OCI-LY3 (cell line): ENCODE data around the gene CHMP4B.

Source experiments
- H2AFZ ChIP-seq: fragments of 200-600, 300-600 bp; shearing (Covaris generic); 2 replicates; pipeline ENCODE4 v1.6.0; 2014; ENCODE audit warnings: antibody characterized with exemption, low read depth, low read length
- H3K27ac ChIP-seq: fragments of 200-600, 300-600 bp; sonication (generic); 2 replicates; pipeline ENCODE4 v1.5.1; 2014; ENCODE audit warnings: mild to moderate bottlenecking, low read length, moderate library complexity, mixed read lengths
- H3K27me3 ChIP-seq: fragments of 200-600, 300-600 bp; sonication (generic); 2 replicates; pipeline ENCODE4 v1.6.1; 2014; ENCODE audit warnings: low read depth, low read length, mixed read lengths
- H3K36me3 ChIP-seq: fragments of 200-600, 300-600 bp; sonication (generic); replicated peaks from 2 replicates; pipeline ENCODE3; 2014; ENCODE audit warnings: low read depth, low read length, mixed read lengths
- H3K4me1 ChIP-seq: fragments of 300-600, 200-600 bp; sonication (generic); 2 replicates; pipeline ENCODE4 v1.6.1; 2014; ENCODE audit warnings: low read length, mixed read lengths
- H3K4me2 ChIP-seq: fragments of 200-600, 300-600 bp; sonication (generic); 2 replicates; pipeline ENCODE4 v1.6.1; 2014; ENCODE audit warnings: low read length, mixed read lengths
- H3K4me3 ChIP-seq: fragments of 300-600, 200-600 bp; sonication (generic); 2 replicates; pipeline ENCODE4 v1.5.1; 2014; ENCODE audit warnings: antibody characterized with exemption, mild to moderate bottlenecking, low read length, moderate library complexity
- H3K79me2 ChIP-seq: fragments of 300-600, 200-600 bp; shearing (Covaris generic); 2 replicates; pipeline ENCODE4 v1.6.1; 2014; ENCODE audit warnings: mild to moderate bottlenecking, low read length, mixed read lengths
- H3K9ac ChIP-seq: fragments of 300-600, 200-600 bp; shearing (Covaris generic); 2 replicates; pipeline ENCODE4 v1.6.0; 2014; ENCODE audit warnings: mild to moderate bottlenecking, low read length, moderate library complexity
- H3K9me3 ChIP-seq: fragments of 200-600, 300-600 bp; shearing (Covaris generic); 2 replicates; pipeline ENCODE4 v1.6.1; 2014; ENCODE audit warnings: low read length, mixed read lengths; ENCODE audit not compliant: insufficient read depth
- H4K20me1 ChIP-seq: fragments of 200-600, 300-600 bp; sonication (generic); 2 replicates; pipeline ENCODE4 v1.6.1; 2016; ENCODE audit warnings: low read length, mixed read lengths; ENCODE audit not compliant: insufficient read depth
- EZH2phosphoT487 ChIP-seq: fragments of 200-600 bp; shearing (Covaris generic); IDR thresholded peaks from 2 replicates; pipeline ENCODE4 v1.6.1; 2018; ENCODE audit warnings: antibody characterized with exemption, mixed run types, low read depth
- TF ChIP-seq, protein P1 (sequence below): fragments of 200-600, 300-600 bp; sonication (generic); IDR thresholded peaks from 2 replicates; pipeline ENCODE4 v1.5.1; 2014; ENCODE audit warnings: antibody characterized with exemption, low read length, low read depth

Gene CHMP4B

DNA sequence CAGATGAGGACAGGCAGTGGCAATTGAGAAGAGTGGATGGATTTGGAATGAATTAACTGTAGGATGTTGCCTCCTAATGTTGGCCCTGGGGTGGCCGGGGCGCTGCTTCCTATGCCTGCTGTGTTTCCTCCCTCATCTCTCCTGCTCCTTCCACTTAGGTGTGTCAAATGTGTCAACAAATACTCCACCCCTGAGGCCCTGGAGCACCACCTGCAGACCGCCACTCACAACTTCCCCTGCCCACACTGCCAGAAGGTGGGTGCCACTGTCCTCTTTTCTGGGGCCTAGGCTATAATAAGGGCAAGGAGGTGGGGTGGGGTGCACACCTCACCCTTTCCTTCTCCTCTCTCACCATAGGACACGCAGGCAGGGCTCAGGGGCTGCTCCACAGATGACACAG lies 30.0 kb upstream of the CHMP4B start:
- Histone ChIP-seq H3K4me3 (no peak overlapping the region), H3K4me2 (no peak overlapping the region), H3K4me1 (peaks cover 37% of the 10 kb centered on the region), H2AFZ (no peak overlapping the region), H3K27ac (no peak overlapping the region), H3K9ac (no peak overlapping the region), H3K9me3 (no peaks in the 10 kb centered on the region; the same call in 1 of the 2 replicates), H3K36me3 (peaks cover 3% of the 10 kb centered on the region), H4K20me1 (no peaks in the 10 kb centered on the region), H3K79me2 (no peaks in the 10 kb centered on the region), H3K27me3 (no peaks in the 10 kb centered on the region)
- TF ChIP-seq, protein P1, sequence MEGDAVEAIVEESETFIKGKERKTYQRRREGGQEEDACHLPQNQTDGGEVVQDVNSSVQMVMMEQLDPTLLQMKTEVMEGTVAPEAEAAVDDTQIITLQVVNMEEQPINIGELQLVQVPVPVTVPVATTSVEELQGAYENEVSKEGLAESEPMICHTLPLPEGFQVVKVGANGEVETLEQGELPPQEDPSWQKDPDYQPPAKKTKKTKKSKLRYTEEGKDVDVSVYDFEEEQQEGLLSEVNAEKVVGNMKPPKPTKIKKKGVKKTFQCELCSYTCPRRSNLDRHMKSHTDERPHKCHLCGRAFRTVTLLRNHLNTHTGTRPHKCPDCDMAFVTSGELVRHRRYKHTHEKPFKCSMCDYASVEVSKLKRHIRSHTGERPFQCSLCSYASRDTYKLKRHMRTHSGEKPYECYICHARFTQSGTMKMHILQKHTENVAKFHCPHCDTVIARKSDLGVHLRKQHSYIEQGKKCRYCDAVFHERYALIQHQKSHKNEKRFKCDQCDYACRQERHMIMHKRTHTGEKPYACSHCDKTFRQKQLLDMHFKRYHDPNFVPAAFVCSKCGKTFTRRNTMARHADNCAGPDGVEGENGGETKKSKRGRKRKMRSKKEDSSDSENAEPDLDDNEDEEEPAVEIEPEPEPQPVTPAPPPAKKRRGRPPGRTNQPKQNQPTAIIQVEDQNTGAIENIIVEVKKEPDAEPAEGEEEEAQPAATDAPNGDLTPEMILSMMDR: no peak
- TF ChIP-seq EZH2phosphoT487: no peak

DNA sequence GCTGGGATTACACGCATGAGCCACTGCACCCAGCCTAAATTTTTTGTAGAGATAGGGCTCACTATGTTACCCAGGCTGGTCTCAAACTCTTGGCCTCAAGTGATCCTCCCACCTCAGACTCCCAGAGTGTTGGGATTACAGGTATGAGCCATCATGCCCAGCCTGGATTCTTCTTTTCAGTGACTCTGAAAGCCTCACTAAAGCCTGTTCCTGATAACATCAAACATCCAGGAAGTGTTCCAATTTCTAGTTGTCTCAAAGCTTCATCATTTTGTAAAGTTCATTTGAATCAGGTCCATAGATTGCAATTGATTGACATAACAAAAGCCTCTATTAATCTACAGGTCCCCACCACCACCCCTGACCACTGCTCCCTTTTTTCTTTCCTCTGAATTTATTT lies 29.2 kb upstream of the CHMP4B start:
- H3K36me3 ChIP-seq: peaks cover 3% of the 10 kb centered on the region
- no peak overlapping the region for H2AFZ ChIP-seq
- H3K9me3 ChIP-seq: no peaks in the 10 kb centered on the region; the same call in 1 of the 2 replicates
- H3K79me2 ChIP-seq: no peaks in the 10 kb centered on the region
- H3K27me3 ChIP-seq: no peaks in the 10 kb centered on the region
- H3K4me3 ChIP-seq: no peak overlapping the region
- peaks cover 37% of the 10 kb centered on the region for H3K4me1 ChIP-seq
- H3K4me2 ChIP-seq: no peak overlapping the region
- H4K20me1 ChIP-seq: no peaks in the 10 kb centered on the region
- TF ChIP-seq EZH2phosphoT487: no peak
- TF ChIP-seq, protein P1: no peak
- no peak overlapping the region for H3K27ac ChIP-seq
- no peak overlapping the region for H3K9ac ChIP-seq

DNA sequence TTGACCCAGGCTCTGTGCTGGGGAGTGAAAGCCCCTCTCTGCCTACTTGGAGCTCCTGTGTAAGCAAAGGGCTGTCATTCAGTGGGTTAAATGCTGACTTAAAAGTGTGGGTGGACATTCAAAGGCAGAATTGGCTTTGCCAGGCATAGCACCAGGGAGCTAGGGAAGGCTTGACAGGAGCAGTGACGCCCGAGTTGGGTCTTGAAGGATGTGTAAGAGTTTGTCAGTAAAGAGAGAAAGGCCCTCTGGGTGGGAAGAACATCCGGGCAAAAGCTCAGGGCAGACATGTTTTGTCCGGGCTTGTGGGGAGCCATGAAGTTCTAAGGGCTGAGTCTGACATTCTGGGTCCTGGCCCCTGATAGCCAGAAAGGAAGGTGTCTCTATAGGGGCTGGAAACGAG lies 27.9 kb upstream of the CHMP4B start:
- H3K9ac ChIP-seq: no peak overlapping the region
- TF ChIP-seq, protein P1: no peak
- no peak for TF ChIP-seq EZH2phosphoT487
- H4K20me1 ChIP-seq: no peaks in the 10 kb centered on the region
- H3K9me3 ChIP-seq: no peaks in the 10 kb centered on the region; the same call in 1 of the 2 replicates
- peaks cover 26% of the 10 kb centered on the region for H3K4me1 ChIP-seq
- H3K27me3 ChIP-seq: no peaks in the 10 kb centered on the region
- no peak overlapping the region for H3K4me3 ChIP-seq
- H3K27ac ChIP-seq: no peak overlapping the region
- no peaks in the 10 kb centered on the region for H3K79me2 ChIP-seq
- H2AFZ ChIP-seq: no peak overlapping the region
- peaks cover 3% of the 10 kb centered on the region for H3K36me3 ChIP-seq
- no peak overlapping the region for H3K4me2 ChIP-seq

DNA sequence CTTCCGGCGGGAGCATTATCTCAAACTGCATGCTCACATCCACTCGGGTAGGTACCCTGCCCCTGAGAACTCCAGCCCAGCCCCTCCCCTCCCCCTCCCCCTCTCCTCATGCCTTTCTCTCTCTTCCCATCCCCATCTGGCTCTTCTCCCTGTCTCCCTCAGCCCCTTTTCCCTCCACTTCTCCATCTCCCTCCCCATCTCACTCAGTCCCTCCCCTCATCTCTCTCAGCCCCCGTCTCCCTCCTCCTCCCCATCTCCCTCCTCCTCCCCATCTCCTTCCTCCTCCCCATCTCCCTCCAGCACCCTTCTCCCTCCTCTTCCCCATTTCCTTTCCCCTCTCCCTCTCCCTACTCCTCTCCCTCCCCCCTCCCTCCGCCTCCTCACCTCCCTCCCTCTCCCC lies 27.3 kb upstream of the CHMP4B start:
- TF ChIP-seq, protein P1: no peak
- TF ChIP-seq EZH2phosphoT487: no peak
- no peaks in the 10 kb centered on the region for H3K79me2 ChIP-seq
- peaks cover 3% of the 10 kb centered on the region for H3K36me3 ChIP-seq
- no peaks in the 10 kb centered on the region; the same call in 1 of the 2 replicates for H3K9me3 ChIP-seq
- no peak overlapping the region for H3K4me3 ChIP-seq
- no peak overlapping the region for H2AFZ ChIP-seq
- H3K27ac ChIP-seq: no peak overlapping the region
- H4K20me1 ChIP-seq: no peaks in the 10 kb centered on the region
- H3K4me2 ChIP-seq: no peak overlapping the region
- H3K27me3 ChIP-seq: no peaks in the 10 kb centered on the region
- no peak overlapping the region for H3K9ac ChIP-seq
- H3K4me1 ChIP-seq: peaks cover 20% of the 10 kb centered on the region
